Natural killer cell (primary cell): ENCODE measurements around the gene CHRD. TPM values are rescaled to one million over a fixed set of nuclear protein-coding genes. Genes with fewer than 3 reads are reported as not detected.

ENCODE experiments used
- ATAC-seq, 3 donors: fragments of 150-1000 bp in 2 of 3; fragments of 200-7000 bp in 1 of 3; cut with Tn5 transposase; 1 replicate in 1 of 3; 2 replicates in 2 of 3; pipeline ENCODE4 v1.10.0; 2021; ENCODE audit warnings: mild to moderate bottlenecking in 2 of 3, moderate library complexity in 2 of 3
- DNase-seq, 2 donors: peaks; one replicate each; pipeline versions ENCODE4 v3.0.0 to v3.0.0-alpha.2; 2013 to 2021; ENCODE audit warnings: mixed read lengths in 1 of 2
- H3K27ac ChIP-seq: one replicate; pipeline ENCODE4 v1.5.1; 2013; ENCODE audit warnings: mild to moderate bottlenecking, low read length
- H3K27me3 ChIP-seq: one replicate; pipeline ENCODE4 v1.6.1; 2013; ENCODE audit warnings: low read length; ENCODE audit not compliant: control insufficient read depth, insufficient read depth
- H3K36me3 ChIP-seq: one replicate; pipeline ENCODE4 v1.6.1; 2013; ENCODE audit warnings: low read length; ENCODE audit not compliant: control insufficient read depth, insufficient read depth
- H3K4me1 ChIP-seq: one replicate; pipeline ENCODE4 v1.6.1; 2013; ENCODE audit warnings: low read length; ENCODE audit not compliant: control insufficient read depth, insufficient read depth
- H3K4me3 ChIP-seq: one replicate; pipeline ENCODE4 v1.5.1; 2013; ENCODE audit warnings: low read length
- H3K9me3 ChIP-seq: one replicate; pipeline ENCODE4 v1.6.1; 2013; ENCODE audit warnings: low read length; ENCODE audit not compliant: control insufficient read depth, insufficient read depth
- H3K27ac Mint-ChIP-seq, 2 donors: one replicate each; pipeline ENCODE4 v1.8.0; 2022; ENCODE audit warnings: mild to moderate bottlenecking in 2 of 2, mixed read lengths in 2 of 2, moderate library complexity in 1 of 2
- H3K27me3 Mint-ChIP-seq, 2 donors: one replicate each; pipeline ENCODE4 v1.8.0; 2022; ENCODE audit warnings: low read depth in 2 of 2, mixed read lengths in 2 of 2
- H3K36me3 Mint-ChIP-seq: one replicate; pipeline ENCODE4 v1.8.0; 2022; ENCODE audit warnings: mixed read lengths
- H3K4me1 Mint-ChIP-seq, 2 donors: one replicate each; pipeline ENCODE4 v1.8.0; 2022; ENCODE audit warnings: mixed read lengths in 2 of 2
- H3K4me3 Mint-ChIP-seq: one replicate; pipeline ENCODE4 v1.8.0; 2022; ENCODE audit warnings: mild to moderate bottlenecking, moderate library complexity, mixed read lengths
- H3K9me3 Mint-ChIP-seq, 2 donors: one replicate each; pipeline ENCODE4 v1.8.0; 2022; ENCODE audit warnings: mixed read lengths in 2 of 2
- WGBS: methylation state at CpG from one replicate; pipeline ENCODE4 v1.1.7; 2013; ENCODE audit warnings: missing lambda C conversion rate; ENCODE audit not compliant: insufficient coverage; 5-methylcytosine and 5-hydroxymethylcytosine counted together
- intact Hi-C: fragments of 100-400 bp; cut with micrococcal nuclease; formaldehyde crosslinking; loops from one replicate; pipeline ENCODE4 v1.14.2; 2022
- total RNA-seq, 4 donors: library from RNA; stranded (reverse); fragments of 120-200 nt in 1 of 4; gene quantifications; one replicate each; pipeline versions ENCODE4 v1.2.3 to v1.2.4, GENCODE V29; 2013 to 2022
- TF ChIP-seq, protein P1 (sequence below): fragments of 200-600 bp; IDR thresholded peaks from one replicate; pipeline ENCODE4 v1.8.0; 2022; ENCODE audit warnings: antibody characterized with exemption

CHRD gene
- total RNA-seq, 3 donors from 2014 or later (not counting 1 experiment from before 2014, with no cell fraction given): 0.78 TPM; not detected in 2

DNA sequence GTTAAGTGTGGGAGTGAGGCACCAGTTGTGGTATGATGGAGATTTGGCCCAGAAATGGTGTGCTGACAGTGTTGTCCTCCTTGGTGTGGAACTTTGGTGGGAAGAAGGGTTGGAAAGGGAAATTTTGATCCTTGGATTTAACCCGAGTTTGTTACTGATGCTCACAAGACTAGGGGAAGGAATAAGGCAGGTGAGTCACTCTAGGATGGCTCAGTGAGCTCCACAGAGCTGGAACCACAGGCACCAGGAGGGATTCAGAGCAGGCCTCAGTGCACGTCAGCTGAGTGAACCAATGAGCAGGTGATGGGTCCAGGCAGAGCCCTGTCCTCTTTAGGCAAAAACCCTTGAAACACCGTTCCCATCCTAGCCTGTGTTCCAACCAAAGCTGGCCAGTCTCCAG lies 11.4 kb downstream of the CHRD start:
- Mint-ChIP-seq H3K9me3 (no peaks in the 10 kb centered on the region), H3K27me3 (peaks cover 0 to 22% of the 10 kb centered on the region in 2 donors), H3K27ac (no peak overlapping the region), H3K36me3 (no peaks in the 10 kb centered on the region), H3K4me1 (no peaks in the 10 kb centered on the region), H3K4me3 (no peak overlapping the region)
- ATAC-seq (no peak), DNase-seq (no peak)
- Histone ChIP-seq H3K27me3 (no peaks in the 10 kb centered on the region), H3K4me3 (no peak overlapping the region), H3K36me3 (no peaks in the 10 kb centered on the region), H3K4me1 (no peaks in the 10 kb centered on the region), H3K9me3 (no peaks in the 10 kb centered on the region), H3K27ac (no peak overlapping the region)
- TF ChIP-seq, protein P1, sequence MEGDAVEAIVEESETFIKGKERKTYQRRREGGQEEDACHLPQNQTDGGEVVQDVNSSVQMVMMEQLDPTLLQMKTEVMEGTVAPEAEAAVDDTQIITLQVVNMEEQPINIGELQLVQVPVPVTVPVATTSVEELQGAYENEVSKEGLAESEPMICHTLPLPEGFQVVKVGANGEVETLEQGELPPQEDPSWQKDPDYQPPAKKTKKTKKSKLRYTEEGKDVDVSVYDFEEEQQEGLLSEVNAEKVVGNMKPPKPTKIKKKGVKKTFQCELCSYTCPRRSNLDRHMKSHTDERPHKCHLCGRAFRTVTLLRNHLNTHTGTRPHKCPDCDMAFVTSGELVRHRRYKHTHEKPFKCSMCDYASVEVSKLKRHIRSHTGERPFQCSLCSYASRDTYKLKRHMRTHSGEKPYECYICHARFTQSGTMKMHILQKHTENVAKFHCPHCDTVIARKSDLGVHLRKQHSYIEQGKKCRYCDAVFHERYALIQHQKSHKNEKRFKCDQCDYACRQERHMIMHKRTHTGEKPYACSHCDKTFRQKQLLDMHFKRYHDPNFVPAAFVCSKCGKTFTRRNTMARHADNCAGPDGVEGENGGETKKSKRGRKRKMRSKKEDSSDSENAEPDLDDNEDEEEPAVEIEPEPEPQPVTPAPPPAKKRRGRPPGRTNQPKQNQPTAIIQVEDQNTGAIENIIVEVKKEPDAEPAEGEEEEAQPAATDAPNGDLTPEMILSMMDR: no peak
- WGBS: 93% methylated on average over 3 of the region's 3 CpGs
- intact Hi-C loops: no loop called here

- 96% methylated on average over 4 of the region's 5 CpGs for WGBS
- H3K9me3 ChIP-seq: no peaks in the 10 kb centered on the region
- no peaks in the 10 kb centered on the region for H3K4me1 Mint-ChIP-seq
- H3K36me3 Mint-ChIP-seq: no peaks in the 10 kb centered on the region
- H3K4me1 ChIP-seq: no peaks in the 10 kb centered on the region
- ATAC-seq (no peak), DNase-seq (no peak)
- H3K4me3 ChIP-seq: no peak overlapping the region
- H3K36me3 ChIP-seq: no peaks in the 10 kb centered on the region
- H3K27ac Mint-ChIP-seq: no peak overlapping the region
- TF ChIP-seq, protein P1: no peak
- no peaks in the 10 kb centered on the region for H3K27me3 ChIP-seq
- no peak overlapping the region for H3K27ac ChIP-seq
- intact Hi-C loops: no loop called here
- H3K27me3 Mint-ChIP-seq: peaks cover 10 to 17% of the 10 kb centered on the region in 2 donors
- H3K9me3 Mint-ChIP-seq: no peaks in the 10 kb centered on the region
- no peak overlapping the region for H3K4me3 Mint-ChIP-seq
These were observed 15.4 kb downstream of the CHRD start for GRCh38 chr3:184395320-184395660.

DNA sequence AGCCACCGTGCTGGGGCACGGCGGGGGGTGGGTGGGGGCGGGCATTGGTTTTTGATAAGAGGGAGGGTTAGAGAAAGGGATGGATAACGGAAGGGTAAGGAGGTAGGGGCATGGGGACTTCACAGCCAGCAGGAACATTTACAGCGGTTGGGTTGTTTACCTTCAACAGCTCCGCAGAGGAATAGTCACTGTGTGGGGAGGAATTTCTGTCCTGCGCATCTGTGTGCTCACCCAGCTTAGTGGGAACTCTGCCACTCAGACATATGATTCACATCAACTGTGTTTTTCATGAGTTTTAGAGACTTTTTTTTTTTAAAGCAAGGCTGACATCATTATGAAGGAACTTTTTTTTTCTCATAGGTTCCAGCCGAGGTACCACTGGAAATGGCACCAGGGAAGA lies 19.6 kb downstream of the CHRD start:
- no peaks in the 10 kb centered on the region for H3K9me3 ChIP-seq
- ATAC-seq (no peak), DNase-seq (no peak)
- no peak overlapping the region for H3K27ac ChIP-seq
- no peaks in the 10 kb centered on the region for H3K36me3 ChIP-seq
- Mint-ChIP-seq H3K9me3 (no peaks in the 10 kb centered on the region), H3K4me3 (no peak overlapping the region), H3K4me1 (no peaks in the 10 kb centered on the region), H3K36me3 (no peaks in the 10 kb centered on the region), H3K27me3 (peaks cover 15 to 16% of the 10 kb centered on the region in 2 donors), H3K27ac (no peak overlapping the region)
- TF ChIP-seq, protein P1: no peak
- intact Hi-C loops: no loop called here
- H3K4me1 ChIP-seq: no peaks in the 10 kb centered on the region
- whole genome bisulfite sequencing: 59% methylated on average over 8 of the region's 9 CpGs
- no peaks in the 10 kb centered on the region for H3K27me3 ChIP-seq
- H3K4me3 ChIP-seq: no peak overlapping the region
